Stimulated activated CD8-positive, alpha-beta memory T cell treated with anti-CD3 and anti-CD28 coated beads, Interleukin-12 subunit alpha, Interleukin-12 subunit beta, amount 100 ng/mL, for 24 hours (primary cell): ENCODE results near the gene DDIT4.
"Not testable (repeated sequence)": the region's sequence is repeated elsewhere in the genome, so short reads cannot be mapped to it uniquely, and the experiment has no call there.

Experiments
- DNase-seq: peaks from one replicate; pipeline ENCODE4 v3.0.0-alpha.2; 2020; ENCODE audit errors: extremely low read depth

Gene DDIT4

GRCh38 chr10:72295330-72295910, 21.7 kb downstream of the DDIT4 start:
- DNase-seq: no peak

GRCh38 chr10:72296829-72297280, 23.1 kb downstream of the DDIT4 start:
- not testable (repeated sequence) for DNase-seq

- DNase-seq: peak; percentile 94
Observed at GRCh38 chr10:72297281-72297804, 23.6 kb downstream of the DDIT4 start.

GRCh38 chr10:72297805-72298591, 24.3 kb downstream of the DDIT4 start:
- DNase-seq: peak; percentile 88

GRCh38 chr10:72298592-72299519, 25.1 kb downstream of the DDIT4 start:
- no peak for DNase-seq

- DNase-seq: no peak
Observed at GRCh38 chr10:72303424-72304128, 29.9 kb downstream of the DDIT4 start.

- no peak for DNase-seq
Observed at GRCh38 chr10:72306215-72306760, 32.6 kb downstream of the DDIT4 start.

GRCh38 chr10:72307711-72308110, 34.0 kb downstream of the DDIT4 start:
- DNase-seq: not testable (repeated sequence)

- DNase-seq: no peak
Observed at GRCh38 chr10:72308320-72308987, 34.7 kb downstream of the DDIT4 start.

GRCh38 chr10:72309290-72310240, 35.8 kb downstream of the DDIT4 start:
- no peak for DNase-seq

GRCh38 chr10:72310241-72310633, 36.5 kb downstream of the DDIT4 start:
- DNase-seq: no peak

- DNase-seq: no peak
Observed at GRCh38 chr10:72310636-72311035, 36.9 kb downstream of the DDIT4 start.

GRCh38 chr10:72311667-72312066, 37.9 kb downstream of the DDIT4 start:
- no peak for DNase-seq

GRCh38 chr10:72312865-72313391, 39.2 kb downstream of the DDIT4 start:
- no peak for DNase-seq

GRCh38 chr10:72314263-72314662, 40.5 kb downstream of the DDIT4 start:
- DNase-seq: no peak

GRCh38 chr10:72315054-72315453, 41.3 kb downstream of the DDIT4 start:
- no peak for DNase-seq

GRCh38 chr10:72315611-72316385, 42.1 kb downstream of the DDIT4 start:
- no peak for DNase-seq

GRCh38 chr10:72316386-72316700, 42.6 kb downstream of the DDIT4 start:
- DNase-seq: no peak
